HepG2 (cell line): ENCODE measurements around the gene TLCD1. TPM values are rescaled to one million over a fixed set of nuclear protein-coding genes. Genes with fewer than 3 reads are reported as not detected.

Experiments used
- ATF7 ChIP-seq, 2 experiments: fragments of 450-650 bp in 1 of 2; sonication (generic) in 1 of 2; formaldehyde crosslinking in 1 of 2; IDR thresholded peaks; 2 replicates each; pipeline versions ENCODE4 v1.4.0 to v1.6.1; 2016 to 2020; ENCODE audit warnings: antibody characterized with exemption in 1 of 2, mild to moderate bottlenecking in 1 of 2, missing genetic modification reagents in 1 of 2
- BRD4 ChIP-seq: sonication (generic); formaldehyde crosslinking; IDR thresholded peaks from 2 replicates; pipeline ENCODE4 v1.4.0; 2020; ENCODE audit warnings: missing genetic modification reagents
- HOXA9 ChIP-seq: sonication (generic); formaldehyde crosslinking; IDR thresholded peaks from 2 replicates; pipeline ENCODE4 v1.8.1; 2022; ENCODE audit warnings: missing genetic modification reagents, mild to moderate bottlenecking, moderate library complexity, borderline replicate concordance
- NFRKB ChIP-seq: fragments of 450-650 bp; IDR thresholded peaks from 2 replicates; pipeline ENCODE4 v1.6.1; 2017
- RBM39 ChIP-seq: fragments of 200-400 bp; formaldehyde crosslinking; IDR thresholded peaks from one replicate; pipeline ENCODE4 v1.6.1; 2018; ENCODE audit warnings: antibody characterized with exemption, mild to moderate bottlenecking, low read depth, low read length; ENCODE audit not compliant: poor library complexity, severe bottlenecking
- SIX4 ChIP-seq: sonication (generic); formaldehyde crosslinking; IDR thresholded peaks from 2 replicates; pipeline ENCODE4 v1.4.0; 2020; ENCODE audit warnings: missing genetic modification reagents
- TCF12 ChIP-seq, 2 experiments: fragments of 450-650 bp in 1 of 2; sonication (generic) in 1 of 2; formaldehyde crosslinking in 1 of 2; IDR thresholded peaks; 2 replicates each; pipeline versions ENCODE4 v1.6.1 to v1.8.0; 2017 to 2022; ENCODE audit warnings: antibody characterized with exemption in 1 of 2, mild to moderate bottlenecking in 1 of 2, missing genetic modification reagents in 1 of 2, moderate library complexity in 1 of 2
- ZBTB7B ChIP-seq: sonication (generic); formaldehyde crosslinking; IDR thresholded peaks from 2 replicates; pipeline ENCODE4 v1.4.0; 2020; ENCODE audit warnings: missing genetic modification reagents
- ZFP36 ChIP-seq: fragments of 150-350 bp; IDR thresholded peaks from 2 replicates; pipeline ENCODE4 v1.6.1; 2018; ENCODE audit warnings: borderline replicate concordance, low read length, low read depth; ENCODE audit not compliant: partially characterized antibody
- ZNF17 ChIP-seq: sonication (generic); formaldehyde crosslinking; IDR thresholded peaks from 2 replicates; pipeline ENCODE4 v1.5.0; 2020; ENCODE audit warnings: mild to moderate bottlenecking, missing genetic modification reagents
- ZNF335 ChIP-seq: sonication (generic); formaldehyde crosslinking; IDR thresholded peaks from 2 replicates; pipeline ENCODE4 v1.4.0; 2020; ENCODE audit warnings: missing genetic modification reagents
- ZNF34 ChIP-seq: sonication (generic); formaldehyde crosslinking; IDR thresholded peaks from 2 replicates; pipeline ENCODE4 v1.4.0; 2020; ENCODE audit warnings: mild to moderate bottlenecking, missing genetic modification reagents, borderline replicate concordance
- ZNF75D ChIP-seq: sonication (generic); formaldehyde crosslinking; IDR thresholded peaks from 2 replicates; pipeline ENCODE4 v1.8.1; 2023; ENCODE audit warnings: missing genetic modification reagents, mild to moderate bottlenecking, borderline replicate concordance
- ZNF841 ChIP-seq: sonication (generic); formaldehyde crosslinking; IDR thresholded peaks from 2 replicates; pipeline ENCODE4 v1.8.1; 2023; ENCODE audit warnings: missing genetic modification reagents, borderline replicate concordance
- polyA plus RNA-seq, 8 experiments: library from polyadenylated mRNA; depleted of rRNA in 3 of 8; stranded (reverse) in 7 of 8; unstranded in 1 of 8; fragments of >200 nt; fragmentation: Illumina TruSeq in 4 of 8; extraction: Trizol in 4 of 8; gene quantifications; 2 replicates each; pipeline versions ENCODE4 v1.2.1 to v1.2.3, GENCODE V29; 2011 to 2016; ENCODE audit warnings: low read depth in 4 of 8, missing spikeins in 1 of 8, mixed read lengths in 1 of 8; ENCODE audit not compliant: insufficient read depth in 1 of 8
- total RNA-seq, 5 experiments: library from RNA; depleted of rRNA; stranded (reverse); fragments of >200 nt; fragmentation: Illumina TruSeq; extraction: Trizol; gene quantifications; 2 replicates each; pipeline ENCODE4 v1.2.3, GENCODE V29; 2016; ENCODE audit warnings: low read depth in 1 of 5
- TF ChIP-seq, protein P1 (sequence below): sonication (generic); formaldehyde crosslinking; IDR thresholded peaks from 2 replicates; pipeline ENCODE4 v1.8.0; 2022; ENCODE audit warnings: missing genetic modification reagents, mild to moderate bottlenecking, borderline replicate concordance
- TF ChIP-seq, protein P2 (sequence below): sonication (generic); formaldehyde crosslinking; IDR thresholded peaks from 2 replicates; pipeline ENCODE4 v1.5.0; 2020; ENCODE audit warnings: mild to moderate bottlenecking, missing genetic modification reagents
- TF ChIP-seq, protein P3 (sequence below): sonication (generic); formaldehyde crosslinking; IDR thresholded peaks from 2 replicates; pipeline ENCODE4 v1.5.1; 2020; ENCODE audit warnings: mild to moderate bottlenecking, missing genetic modification reagents
- TF ChIP-seq, protein P4 (sequence below): sonication (generic); formaldehyde crosslinking; IDR thresholded peaks from 2 replicates; pipeline ENCODE4 v1.5.1; 2020; ENCODE audit warnings: mild to moderate bottlenecking, missing genetic modification reagents, borderline replicate concordance
- TF ChIP-seq, protein P5 (sequence below): IDR thresholded peaks from 2 replicates; pipeline ENCODE4 v1.6.1; 2012; ENCODE audit warnings: low read depth, low read length, improper control_type of control experiment

TLCD1 gene
- total and polyA plus RNA-seq, 2 of the 13 experiments (the other 11 are each of a cell fraction or from before 2014, with no cell fraction given), result 14.9 to 19.6 TPM

DNA sequence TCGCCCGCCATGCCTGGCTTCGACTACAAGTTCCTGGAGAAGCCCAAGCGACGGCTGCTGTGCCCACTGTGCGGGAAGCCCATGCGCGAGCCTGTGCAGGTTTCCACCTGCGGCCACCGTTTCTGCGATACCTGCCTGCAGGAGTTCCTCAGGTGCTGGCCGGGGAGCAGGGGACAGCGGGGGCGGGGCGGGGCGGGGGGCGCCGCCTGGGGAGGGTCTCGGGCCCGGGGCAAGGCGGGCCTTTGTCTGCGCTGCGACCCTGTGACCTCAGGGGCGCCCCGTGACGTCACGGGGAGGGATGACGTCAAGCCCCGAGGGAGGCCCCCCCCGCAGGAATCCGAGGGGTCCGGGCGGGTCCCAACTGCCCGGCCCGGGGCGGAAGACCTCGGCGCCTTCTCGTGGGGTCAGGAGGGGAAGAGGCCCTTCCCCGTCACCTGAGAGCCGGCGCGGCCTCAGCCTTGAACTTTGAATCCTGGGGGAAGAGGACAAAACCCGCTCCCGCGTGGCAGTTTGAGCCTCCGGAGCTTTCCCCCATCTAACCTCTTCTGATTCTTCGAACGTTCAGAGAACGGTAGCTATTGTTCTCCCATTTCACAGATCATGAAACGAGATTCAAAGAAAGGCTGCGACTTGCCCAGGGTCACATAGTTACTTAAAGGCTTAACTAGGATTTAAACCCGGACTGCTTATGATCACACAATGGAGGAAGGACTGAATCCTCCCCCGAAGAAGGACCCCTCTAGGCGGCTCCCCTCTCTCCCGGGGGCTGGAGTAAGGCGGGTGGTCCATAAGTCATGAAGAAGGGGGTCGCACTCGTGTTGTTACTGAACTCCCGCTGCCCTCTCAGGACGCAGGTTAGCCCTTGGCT lies 18.3 kb upstream of the TLCD1 start (continued):
- TF ChIP-seq ZNF335 (CRISPR knock-in tag) (no peak), ZFP36 (no peak), BRD4 (CRISPR knock-in tag) (0 out of 2 replicates have a peak, but pooled peaks have one; percentile 38), NFRKB (no peak), ATF7 (IDR thresholded peaks at IDR 0.05) (peak; percentile 82), ATF7 (CRISPR knock-in tag; IDR thresholded peaks at IDR 0.05) (0 out of 2 replicates have a peak, but pooled peaks have one; percentile 45), HOXA9 (CRISPR knock-in tag) (no peak), ZNF17 (CRISPR knock-in tag) (no peak), ZNF75D (CRISPR knock-in tag) (no peak), RBM39 (peak; percentile 56), ZBTB7B (peak; percentile 72; the same call in 1 of the 2 replicates), TCF12 (IDR thresholded peaks at IDR 0.05) (no peak), TCF12 (CRISPR knock-in tag; IDR thresholded peaks at IDR 0.05) (no peak), ZNF34 (CRISPR knock-in tag) (no peak; the same call in 1 of the 2 replicates), ZNF841 (CRISPR knock-in tag) (no peak), SIX4 (no peak)
- TF ChIP-seq, protein P1, sequence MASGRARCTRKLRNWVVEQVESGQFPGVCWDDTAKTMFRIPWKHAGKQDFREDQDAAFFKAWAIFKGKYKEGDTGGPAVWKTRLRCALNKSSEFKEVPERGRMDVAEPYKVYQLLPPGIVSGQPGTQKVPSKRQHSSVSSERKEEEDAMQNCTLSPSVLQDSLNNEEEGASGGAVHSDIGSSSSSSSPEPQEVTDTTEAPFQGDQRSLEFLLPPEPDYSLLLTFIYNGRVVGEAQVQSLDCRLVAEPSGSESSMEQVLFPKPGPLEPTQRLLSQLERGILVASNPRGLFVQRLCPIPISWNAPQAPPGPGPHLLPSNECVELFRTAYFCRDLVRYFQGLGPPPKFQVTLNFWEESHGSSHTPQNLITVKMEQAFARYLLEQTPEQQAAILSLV, result no peak; the same call in 1 of the 2 replicates
- TF ChIP-seq, protein P2, sequence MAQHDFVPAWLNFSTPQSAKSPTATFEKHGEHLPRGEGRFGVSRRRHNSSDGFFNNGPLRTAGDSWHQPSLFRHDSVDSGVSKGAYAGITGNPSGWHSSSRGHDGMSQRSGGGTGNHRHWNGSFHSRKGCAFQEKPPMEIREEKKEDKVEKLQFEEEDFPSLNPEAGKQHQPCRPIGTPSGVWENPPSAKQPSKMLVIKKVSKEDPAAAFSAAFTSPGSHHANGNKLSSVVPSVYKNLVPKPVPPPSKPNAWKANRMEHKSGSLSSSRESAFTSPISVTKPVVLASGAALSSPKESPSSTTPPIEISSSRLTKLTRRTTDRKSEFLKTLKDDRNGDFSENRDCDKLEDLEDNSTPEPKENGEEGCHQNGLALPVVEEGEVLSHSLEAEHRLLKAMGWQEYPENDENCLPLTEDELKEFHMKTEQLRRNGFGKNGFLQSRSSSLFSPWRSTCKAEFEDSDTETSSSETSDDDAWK (CRISPR knock-in tag), result no peak
- TF ChIP-seq, protein P3, sequence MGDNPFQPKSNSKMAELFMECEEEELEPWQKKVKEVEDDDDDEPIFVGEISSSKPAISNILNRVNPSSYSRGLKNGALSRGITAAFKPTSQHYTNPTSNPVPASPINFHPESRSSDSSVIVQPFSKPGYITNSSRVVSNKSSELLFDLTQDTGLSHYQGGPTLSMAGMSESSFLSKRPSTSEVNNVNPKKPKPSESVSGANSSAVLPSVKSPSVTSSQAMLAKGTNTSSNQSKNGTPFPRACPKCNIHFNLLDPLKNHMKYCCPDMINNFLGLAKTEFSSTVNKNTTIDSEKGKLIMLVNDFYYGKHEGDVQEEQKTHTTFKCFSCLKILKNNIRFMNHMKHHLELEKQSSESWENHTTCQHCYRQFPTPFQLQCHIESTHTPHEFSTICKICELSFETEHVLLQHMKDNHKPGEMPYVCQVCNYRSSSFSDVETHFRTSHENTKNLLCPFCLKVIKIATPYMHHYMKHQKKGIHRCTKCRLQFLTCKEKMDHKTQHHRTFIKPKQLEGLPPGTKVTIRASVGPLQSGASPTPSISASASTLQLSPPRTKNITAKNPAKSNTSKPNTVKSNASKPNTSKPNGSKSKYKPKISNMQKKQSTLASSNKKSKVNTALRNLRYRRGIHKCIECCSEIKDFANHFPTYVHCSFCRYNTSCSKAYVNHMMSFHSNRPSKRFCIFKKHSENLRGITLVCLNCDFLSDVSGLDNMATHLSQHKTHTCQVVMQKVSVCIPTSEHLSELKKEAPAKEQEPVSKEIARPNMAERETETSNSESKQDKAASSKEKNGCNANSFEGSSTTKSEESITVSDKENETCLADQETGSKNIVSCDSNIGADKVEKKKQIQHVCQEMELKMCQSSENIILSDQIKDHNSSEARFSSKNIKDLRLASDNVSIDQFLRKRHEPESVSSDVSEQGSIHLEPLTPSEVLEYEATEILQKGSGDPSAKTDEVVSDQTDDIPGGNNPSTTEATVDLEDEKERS, result no peak
- TF ChIP-seq, protein P4, sequence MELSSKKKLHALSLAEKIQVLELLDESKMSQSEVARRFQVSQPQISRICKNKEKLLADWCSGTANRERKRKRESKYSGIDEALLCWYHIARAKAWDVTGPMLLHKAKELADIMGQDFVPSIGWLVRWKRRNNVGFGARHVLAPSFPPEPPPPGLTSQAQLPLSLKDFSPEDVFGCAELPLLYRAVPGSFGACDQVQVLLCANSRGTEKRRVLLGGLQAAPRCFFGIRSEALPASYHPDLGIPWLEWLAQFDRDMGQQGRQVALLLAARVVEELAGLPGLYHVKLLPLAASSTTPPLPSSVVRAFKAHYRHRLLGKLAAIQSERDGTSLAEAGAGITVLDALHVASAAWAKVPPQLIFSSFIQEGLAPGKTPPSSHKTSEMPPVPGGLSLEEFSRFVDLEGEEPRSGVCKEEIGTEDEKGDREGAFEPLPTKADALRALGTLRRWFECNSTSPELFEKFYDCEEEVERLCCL (CRISPR knock-in tag), result no peak
- TF ChIP-seq, protein P5, sequence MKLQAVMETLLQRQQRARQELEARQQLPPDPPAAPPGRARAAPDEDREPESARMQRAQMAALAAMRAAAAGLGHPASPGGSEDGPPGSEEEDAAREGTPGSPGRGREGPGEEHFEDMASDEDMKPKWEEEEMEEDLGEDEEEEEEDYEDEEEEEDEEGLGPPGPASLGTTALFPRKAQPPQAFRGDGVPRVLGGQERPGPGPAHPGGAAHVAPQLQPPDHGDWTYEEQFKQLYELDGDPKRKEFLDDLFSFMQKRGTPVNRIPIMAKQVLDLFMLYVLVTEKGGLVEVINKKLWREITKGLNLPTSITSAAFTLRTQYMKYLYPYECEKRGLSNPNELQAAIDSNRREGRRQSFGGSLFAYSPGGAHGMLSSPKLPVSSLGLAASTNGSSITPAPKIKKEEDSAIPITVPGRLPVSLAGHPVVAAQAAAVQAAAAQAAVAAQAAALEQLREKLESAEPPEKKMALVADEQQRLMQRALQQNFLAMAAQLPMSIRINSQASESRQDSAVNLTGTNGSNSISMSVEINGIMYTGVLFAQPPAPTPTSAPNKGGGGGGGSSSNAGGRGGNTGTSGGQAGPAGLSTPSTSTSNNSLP, result no peak
